Neural cell (in vitro differentiated cells): ENCODE measurements around the gene PTPRQ.

Experiments used
- EZH2 ChIP-seq: fragments of 200-600, 300-800 bp; shearing (Covaris generic), sonication (generic); IDR thresholded peaks from 2 replicates; pipeline ENCODE4 v1.6.1; 2014; ENCODE audit warnings: antibody characterized with exemption, low read length, borderline replicate concordance, mild to moderate bottlenecking; ENCODE audit not compliant: insufficient read depth, poor library complexity, severe bottlenecking
- POLR2AphosphoS5 ChIP-seq: IDR thresholded peaks from 2 replicates; pipeline ENCODE4 v1.6.1; 2012
- TF ChIP-seq, protein P1 (sequence below): fragments of 450-650 bp; IDR thresholded peaks from 2 replicates; pipeline ENCODE4 v1.5.1; 2014; ENCODE audit warnings: antibody characterized with exemption, mild to moderate bottlenecking, moderate library complexity; ENCODE audit not compliant: poor library complexity, severe bottlenecking
- TF ChIP-seq, protein P2 (sequence below): IDR thresholded peaks from 2 replicates; pipeline ENCODE4 v1.6.1; 2012; ENCODE audit warnings: borderline replicate concordance

DNA sequence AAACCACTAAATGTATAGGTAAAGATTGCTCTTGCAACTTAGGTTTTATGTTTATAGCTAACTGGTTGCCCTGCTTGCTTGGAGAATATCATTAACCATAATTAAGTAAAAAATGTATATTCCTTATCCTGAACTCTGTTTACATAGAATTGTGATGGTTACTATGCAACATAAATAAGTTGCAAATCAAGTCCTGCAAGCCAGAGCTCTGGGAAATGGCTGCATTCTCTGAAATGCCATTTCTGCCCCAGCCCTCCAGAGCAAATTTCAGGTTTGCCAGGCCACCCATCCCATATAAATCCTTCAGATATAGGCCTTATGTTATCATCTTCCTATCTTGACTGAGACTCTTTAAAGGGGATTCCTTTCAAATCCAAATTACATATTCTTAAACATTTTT lies 145.0 kb downstream of the PTPRQ start:
- TF ChIP-seq, protein P1, sequence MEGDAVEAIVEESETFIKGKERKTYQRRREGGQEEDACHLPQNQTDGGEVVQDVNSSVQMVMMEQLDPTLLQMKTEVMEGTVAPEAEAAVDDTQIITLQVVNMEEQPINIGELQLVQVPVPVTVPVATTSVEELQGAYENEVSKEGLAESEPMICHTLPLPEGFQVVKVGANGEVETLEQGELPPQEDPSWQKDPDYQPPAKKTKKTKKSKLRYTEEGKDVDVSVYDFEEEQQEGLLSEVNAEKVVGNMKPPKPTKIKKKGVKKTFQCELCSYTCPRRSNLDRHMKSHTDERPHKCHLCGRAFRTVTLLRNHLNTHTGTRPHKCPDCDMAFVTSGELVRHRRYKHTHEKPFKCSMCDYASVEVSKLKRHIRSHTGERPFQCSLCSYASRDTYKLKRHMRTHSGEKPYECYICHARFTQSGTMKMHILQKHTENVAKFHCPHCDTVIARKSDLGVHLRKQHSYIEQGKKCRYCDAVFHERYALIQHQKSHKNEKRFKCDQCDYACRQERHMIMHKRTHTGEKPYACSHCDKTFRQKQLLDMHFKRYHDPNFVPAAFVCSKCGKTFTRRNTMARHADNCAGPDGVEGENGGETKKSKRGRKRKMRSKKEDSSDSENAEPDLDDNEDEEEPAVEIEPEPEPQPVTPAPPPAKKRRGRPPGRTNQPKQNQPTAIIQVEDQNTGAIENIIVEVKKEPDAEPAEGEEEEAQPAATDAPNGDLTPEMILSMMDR = no peak
- TF ChIP-seq EZH2 (no peak), POLR2AphosphoS5 (no peak)
- TF ChIP-seq, protein P2, sequence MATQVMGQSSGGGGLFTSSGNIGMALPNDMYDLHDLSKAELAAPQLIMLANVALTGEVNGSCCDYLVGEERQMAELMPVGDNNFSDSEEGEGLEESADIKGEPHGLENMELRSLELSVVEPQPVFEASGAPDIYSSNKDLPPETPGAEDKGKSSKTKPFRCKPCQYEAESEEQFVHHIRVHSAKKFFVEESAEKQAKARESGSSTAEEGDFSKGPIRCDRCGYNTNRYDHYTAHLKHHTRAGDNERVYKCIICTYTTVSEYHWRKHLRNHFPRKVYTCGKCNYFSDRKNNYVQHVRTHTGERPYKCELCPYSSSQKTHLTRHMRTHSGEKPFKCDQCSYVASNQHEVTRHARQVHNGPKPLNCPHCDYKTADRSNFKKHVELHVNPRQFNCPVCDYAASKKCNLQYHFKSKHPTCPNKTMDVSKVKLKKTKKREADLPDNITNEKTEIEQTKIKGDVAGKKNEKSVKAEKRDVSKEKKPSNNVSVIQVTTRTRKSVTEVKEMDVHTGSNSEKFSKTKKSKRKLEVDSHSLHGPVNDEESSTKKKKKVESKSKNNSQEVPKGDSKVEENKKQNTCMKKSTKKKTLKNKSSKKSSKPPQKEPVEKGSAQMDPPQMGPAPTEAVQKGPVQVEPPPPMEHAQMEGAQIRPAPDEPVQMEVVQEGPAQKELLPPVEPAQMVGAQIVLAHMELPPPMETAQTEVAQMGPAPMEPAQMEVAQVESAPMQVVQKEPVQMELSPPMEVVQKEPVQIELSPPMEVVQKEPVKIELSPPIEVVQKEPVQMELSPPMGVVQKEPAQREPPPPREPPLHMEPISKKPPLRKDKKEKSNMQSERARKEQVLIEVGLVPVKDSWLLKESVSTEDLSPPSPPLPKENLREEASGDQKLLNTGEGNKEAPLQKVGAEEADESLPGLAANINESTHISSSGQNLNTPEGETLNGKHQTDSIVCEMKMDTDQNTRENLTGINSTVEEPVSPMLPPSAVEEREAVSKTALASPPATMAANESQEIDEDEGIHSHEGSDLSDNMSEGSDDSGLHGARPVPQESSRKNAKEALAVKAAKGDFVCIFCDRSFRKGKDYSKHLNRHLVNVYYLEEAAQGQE = no peak
